Right lobe of liver (tissue), 4 donors: ENCODE data around the gene NDE1.

Experiments
- CTCF ChIP-seq, 4 donors: fragments of 200-600 bp in 3 of 4; fragments of 450-650 bp in 1 of 4; IDR thresholded peaks; one replicate each; pipeline versions ENCODE4 v1.5.1 to v1.8.0; 2016 to 2022; ENCODE audit warnings: antibody characterized with exemption in 4 of 4, mild to moderate bottlenecking in 2 of 4
- POLR2A ChIP-seq: fragments of 450-650 bp; IDR thresholded peaks from one replicate; pipeline ENCODE4 v1.6.1; 2017; ENCODE audit warnings: antibody characterized with exemption, mild to moderate bottlenecking
- donor health status: DM: no; HTN: no; CAD: no.
- donor health status: DM: no; HTN: no; CAD: no.
- donor health status: DM: no; HTN: yes; CAD: no.

- TF ChIP-seq CTCF (IDR thresholded peaks at IDR 0.05) (no peak), POLR2A (no peak)
Observed at GRCh38 chr16:15671530-15672117, 21.6 kb downstream of the NDE1 start.
